ENCODE data around the gene ZCCHC2. TPM values are rescaled to one million over a fixed set of nuclear protein-coding genes. Genes with fewer than 3 reads are reported as not detected.

The ZCCHC2 gene
- total RNA-seq, 1 experiment from 2014 or later: 11.5 TPM

DNA sequence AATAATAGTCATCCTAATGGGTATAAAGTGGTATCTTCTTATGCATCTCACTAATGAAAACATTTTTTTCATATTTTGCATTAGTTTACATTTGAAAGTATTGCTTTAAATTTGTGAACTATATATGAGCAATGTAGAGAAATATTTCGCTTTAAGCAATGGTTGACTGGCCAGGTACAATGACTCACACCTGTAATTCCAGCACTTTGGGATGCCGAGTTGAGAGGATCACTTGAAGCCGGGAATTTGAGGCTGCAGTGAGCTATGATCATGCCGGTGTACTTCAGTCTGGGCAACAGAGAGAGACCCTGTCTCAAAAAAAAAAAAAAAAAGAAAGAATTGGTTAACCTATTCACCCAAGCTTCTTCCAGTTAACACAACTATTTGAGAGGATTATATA is 15.1 kb downstream of the ZCCHC2 start:
- POLR2A ChIA-PET (ENCODE audit: low non-redundant PET): no interaction called here
- no peaks in the 10 kb centered on the region for H3K9me3 ChIP-seq (ENCODE audit: low read depth, low read length, poor library complexity, severe bottlenecking)
- TF ChIP-seq, protein P1, sequence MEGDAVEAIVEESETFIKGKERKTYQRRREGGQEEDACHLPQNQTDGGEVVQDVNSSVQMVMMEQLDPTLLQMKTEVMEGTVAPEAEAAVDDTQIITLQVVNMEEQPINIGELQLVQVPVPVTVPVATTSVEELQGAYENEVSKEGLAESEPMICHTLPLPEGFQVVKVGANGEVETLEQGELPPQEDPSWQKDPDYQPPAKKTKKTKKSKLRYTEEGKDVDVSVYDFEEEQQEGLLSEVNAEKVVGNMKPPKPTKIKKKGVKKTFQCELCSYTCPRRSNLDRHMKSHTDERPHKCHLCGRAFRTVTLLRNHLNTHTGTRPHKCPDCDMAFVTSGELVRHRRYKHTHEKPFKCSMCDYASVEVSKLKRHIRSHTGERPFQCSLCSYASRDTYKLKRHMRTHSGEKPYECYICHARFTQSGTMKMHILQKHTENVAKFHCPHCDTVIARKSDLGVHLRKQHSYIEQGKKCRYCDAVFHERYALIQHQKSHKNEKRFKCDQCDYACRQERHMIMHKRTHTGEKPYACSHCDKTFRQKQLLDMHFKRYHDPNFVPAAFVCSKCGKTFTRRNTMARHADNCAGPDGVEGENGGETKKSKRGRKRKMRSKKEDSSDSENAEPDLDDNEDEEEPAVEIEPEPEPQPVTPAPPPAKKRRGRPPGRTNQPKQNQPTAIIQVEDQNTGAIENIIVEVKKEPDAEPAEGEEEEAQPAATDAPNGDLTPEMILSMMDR (conservative IDR thresholded peaks at IDR 0.05; ENCODE audit: low read depth, low read length): no peak
- no peak for TF ChIP-seq EZH2 (IDR thresholded peaks at IDR 0.05; ENCODE audit: borderline replicate concordance, low read depth, low read length, poor library complexity, severe bottlenecking)
- H3K27ac ChIP-seq (ENCODE audit: low read depth, low read length, poor library complexity, severe bottlenecking): no peak overlapping the region
- no peak for DNase-seq (ENCODE audit: low spot score)
- CTCF ChIA-PET: no interaction called here
- BruUV-seq (replicated peaks): no TSS peak
- intact Hi-C loops (cut with micrococcal nuclease; ENCODE audit: unreplicated experiment): no loop called here
- no peaks in the 10 kb centered on the region for H3K27me3 ChIP-seq (replicated peaks; ENCODE audit: insufficient read depth, low read depth, low read length, poor library complexity)
- no peaks in the 10 kb centered on the region for H3K36me3 ChIP-seq (ENCODE audit: insufficient read depth, low read length, poor library complexity, severe bottlenecking)
- no peaks in the 10 kb centered on the region for H3K4me1 ChIP-seq (ENCODE audit: insufficient read depth, low read length, poor library complexity, severe bottlenecking)
- H3K4me3 ChIP-seq (ENCODE audit: low read depth, low read length, poor library complexity, severe bottlenecking): no peak overlapping the region

DNA sequence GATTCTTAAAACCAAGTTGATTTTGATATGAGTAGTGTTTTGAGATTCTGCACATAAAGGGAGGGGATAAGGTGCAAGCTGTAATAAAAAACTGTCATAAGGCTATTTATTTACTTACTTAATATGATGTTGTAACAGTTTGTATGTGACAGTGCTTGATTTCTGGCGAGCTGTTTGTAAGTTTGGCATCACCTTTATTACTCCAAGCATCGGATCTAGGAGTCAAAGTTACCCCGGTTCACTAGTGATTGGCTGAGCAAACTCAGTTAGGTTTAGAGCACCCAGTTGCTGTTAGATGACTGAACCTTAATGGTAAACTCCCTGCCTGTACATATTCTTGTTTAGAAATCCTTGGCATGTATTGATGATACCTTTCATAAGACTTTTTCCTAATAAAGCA is 16.1 kb downstream of the ZCCHC2 start:
- intact Hi-C loops (cut with micrococcal nuclease; ENCODE audit: unreplicated experiment): no loop called here
- Histone ChIP-seq H3K36me3 (ENCODE audit: insufficient read depth, low read length, poor library complexity, severe bottlenecking) (no peaks in the 10 kb centered on the region), H3K27me3 (replicated peaks; ENCODE audit: insufficient read depth, low read depth, low read length, poor library complexity) (no peaks in the 10 kb centered on the region), H3K27ac (ENCODE audit: low read depth, low read length, poor library complexity, severe bottlenecking) (no peak overlapping the region), H3K4me3 (ENCODE audit: low read depth, low read length, poor library complexity, severe bottlenecking) (no peak overlapping the region), H3K9me3 (ENCODE audit: low read depth, low read length, poor library complexity, severe bottlenecking) (no peaks in the 10 kb centered on the region), H3K4me1 (ENCODE audit: insufficient read depth, low read length, poor library complexity, severe bottlenecking) (no peaks in the 10 kb centered on the region)
- ChIA-PET CTCF (no interaction called here), POLR2A (ENCODE audit: low non-redundant PET) (no interaction called here)
- TF ChIP-seq, protein P1 (conservative IDR thresholded peaks at IDR 0.05; ENCODE audit: low read depth, low read length): no peak
- no peak for TF ChIP-seq EZH2 (IDR thresholded peaks at IDR 0.05; ENCODE audit: borderline replicate concordance, low read depth, low read length, poor library complexity, severe bottlenecking)
- no peak for DNase-seq (ENCODE audit: low spot score)
- BruUV-seq (replicated peaks): no TSS peak

DNA sequence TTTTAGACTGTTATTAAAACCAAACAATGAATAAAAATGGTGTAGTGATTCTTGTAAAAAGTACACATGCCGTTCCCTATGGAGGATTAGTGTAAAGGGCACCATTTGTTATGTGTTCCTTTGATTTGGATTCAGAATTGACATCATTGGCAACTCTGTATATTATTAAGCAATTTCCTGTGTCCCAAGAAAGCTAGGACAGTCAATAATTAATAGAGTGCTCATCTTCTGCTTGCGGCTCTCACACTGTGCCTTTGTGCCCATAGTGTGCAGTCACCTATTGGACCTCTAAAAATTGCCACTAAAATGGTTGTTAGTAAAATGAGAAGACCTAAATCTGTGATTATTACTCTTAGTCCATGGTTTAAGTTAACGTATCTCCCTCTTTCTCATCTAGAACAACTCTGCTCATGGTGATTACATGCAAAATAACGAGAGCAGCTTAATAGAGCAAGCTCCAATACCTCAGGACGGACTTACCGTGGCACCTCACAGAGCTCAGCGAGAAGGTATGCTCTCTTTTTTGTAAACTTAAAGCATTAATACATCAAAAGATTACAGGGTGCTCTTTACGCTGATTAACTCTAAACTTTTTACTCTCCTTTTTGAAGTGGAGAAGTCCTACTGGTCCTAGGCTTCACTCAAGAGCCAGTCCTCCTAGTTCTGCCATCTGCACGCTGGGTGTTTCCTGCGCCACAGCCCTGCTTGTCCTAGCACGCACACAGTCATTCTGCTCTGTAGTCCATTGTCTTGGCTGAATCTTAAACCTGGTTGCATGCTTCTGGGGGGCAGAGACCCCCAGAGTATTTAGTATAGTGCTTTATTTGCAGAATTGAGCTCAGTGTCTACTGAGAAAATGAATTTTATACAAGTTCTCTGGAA is 16.7 kb downstream of the ZCCHC2 start:
- Histone ChIP-seq H3K27ac (ENCODE audit: low read depth, low read length, poor library complexity, severe bottlenecking) (no peak overlapping the region), H3K4me3 (ENCODE audit: low read depth, low read length, poor library complexity, severe bottlenecking) (no peak overlapping the region), H3K4me1 (ENCODE audit: insufficient read depth, low read length, poor library complexity, severe bottlenecking) (no peaks in the 10 kb centered on the region), H3K27me3 (replicated peaks; ENCODE audit: insufficient read depth, low read depth, low read length, poor library complexity) (no peaks in the 10 kb centered on the region), H3K36me3 (ENCODE audit: insufficient read depth, low read length, poor library complexity, severe bottlenecking) (no peaks in the 10 kb centered on the region), H3K9me3 (ENCODE audit: low read depth, low read length, poor library complexity, severe bottlenecking) (no peaks in the 10 kb centered on the region)
- intact Hi-C loops (cut with micrococcal nuclease; ENCODE audit: unreplicated experiment): no loop called here
- DNase-seq (ENCODE audit: low spot score): no peak
- ChIA-PET CTCF (no interaction called here), POLR2A (ENCODE audit: low non-redundant PET) (no interaction called here)
- no TSS peak for BruUV-seq (replicated peaks)
- no peak for TF ChIP-seq EZH2 (IDR thresholded peaks at IDR 0.05; ENCODE audit: borderline replicate concordance, low read depth, low read length, poor library complexity, severe bottlenecking)
- TF ChIP-seq, protein P1 (conservative IDR thresholded peaks at IDR 0.05; ENCODE audit: low read depth, low read length): no peak
